GM12892 (cell line): ENCODE data around the gene YBX3.

Experiments used
- POLR2A ChIP-seq: IDR thresholded peaks from 2 replicates; pipeline ENCODE4 v1.6.1; 2011; ENCODE audit warnings: low read depth, low read length, control low read depth
- POLR2AphosphoS5 ChIP-seq: IDR thresholded peaks from 2 replicates; pipeline ENCODE4 v1.6.1; 2011; ENCODE audit warnings: low read depth, low read length, control low read depth

- TF ChIP-seq POLR2AphosphoS5 (no peak), POLR2A (no peak)
Measured at GRCh38 chr12:10719482-10719881, 3.6 kb downstream of the YBX3 start.
